ENCODE results near the gene SLC39A2.
"Not testable (repeated sequence)": the region's sequence is repeated elsewhere in the genome, so short reads cannot be mapped to it uniquely, and the experiment has no call there.

Gene SLC39A2

GRCh38 chr14:20982646-20983369, 16.3 kb upstream of the SLC39A2 start:
- H3K4me3 ChIP-seq (ENCODE audit: control insufficient read depth in 1 of 7, extremely low read depth in 1 of 7, insufficient read depth in 4 of 7, low read depth in 2 of 7, low read length in 6 of 7) = no peak overlapping the region
- ChIA-PET CTCF (interaction anchor here (0.6 to 4.9 kb wide), 7 partner anchors 11 to 123 kb away, joined by 3 to 32 read pairs (median 4); no protein-coding TSS in a partner anchor), POLR2A (no interaction called here)
- no peaks in the 10 kb centered on the region for H3K36me3 ChIP-seq (ENCODE audit: control insufficient read depth in 4 of 4, insufficient read depth in 4 of 4, low read length in 3 of 4)
- WGBS (ENCODE audit: insufficient coverage) = no CpG with 5 or more reads among the region's 2 CpGs
- peaks cover 0 to 2% (median 0%) of the 10 kb centered on the region in 4 experiments for H3K4me1 ChIP-seq (ENCODE audit: control extremely low read depth in 1 of 4, control insufficient read depth in 4 of 4, insufficient read depth in 4 of 4, low read length in 3 of 4)
- no peaks in the 10 kb centered on the region for H3K9me3 ChIP-seq (ENCODE audit: control extremely low read depth in 1 of 5, control insufficient read depth in 4 of 5, insufficient read depth in 2 of 5, low read depth in 1 of 5, low read length in 4 of 5)
- H3K27ac ChIP-seq (ENCODE audit: insufficient read depth in 1 of 2, low read depth in 1 of 2, low read length in 2 of 2, poor library complexity in 1 of 2, severe bottlenecking in 2 of 2) = no peak overlapping the region
- no peak for DNase-seq
- no peaks in the 10 kb centered on the region for H3K27me3 ChIP-seq (replicated peaks in 2 of 5; ENCODE audit: control insufficient read depth in 4 of 5, insufficient read depth in 5 of 5, low read length in 4 of 5)

- H3K4me3 ChIP-seq (ENCODE audit: control insufficient read depth in 1 of 7, extremely low read depth in 1 of 7, insufficient read depth in 4 of 7, low read depth in 2 of 7, low read length in 6 of 7); H3K27ac ChIP-seq (ENCODE audit: insufficient read depth in 1 of 2, low read depth in 1 of 2, low read length in 2 of 2, poor library complexity in 1 of 2, severe bottlenecking in 2 of 2); H3K27me3 ChIP-seq (replicated peaks in 2 of 5; ENCODE audit: control insufficient read depth in 4 of 5, insufficient read depth in 5 of 5, low read length in 4 of 5); DNase-seq; POLR2A ChIA-PET; H3K36me3 ChIP-seq (ENCODE audit: control insufficient read depth in 4 of 4, insufficient read depth in 4 of 4, low read length in 3 of 4); H3K9me3 ChIP-seq (ENCODE audit: control extremely low read depth in 1 of 5, control insufficient read depth in 4 of 5, insufficient read depth in 2 of 5, low read depth in 1 of 5, low read length in 4 of 5): not testable (repeated sequence)
- CTCF ChIA-PET = interaction anchor here (1.0 to 1.3 kb wide), 3 partner anchors 12 to 227 kb away, joined by 3 read pairs; no protein-coding TSS in a partner anchor
- WGBS (ENCODE audit: insufficient coverage) = 98% methylated on average over 4 of the region's 4 CpGs
- H3K4me1 ChIP-seq (ENCODE audit: control extremely low read depth in 1 of 4, control insufficient read depth in 4 of 4, insufficient read depth in 4 of 4, low read length in 3 of 4) = peaks cover 0 to 16% (median 13%) of the 10 kb centered on the region in 4 experiments
These were observed 13.4 kb upstream of the SLC39A2 start for GRCh38 chr14:20985650-20986049.

- Histone ChIP-seq H3K9me3 (ENCODE audit: control extremely low read depth in 1 of 5, control insufficient read depth in 4 of 5, insufficient read depth in 2 of 5, low read depth in 1 of 5, low read length in 4 of 5) (no peaks in the 10 kb centered on the region), H3K27ac (ENCODE audit: insufficient read depth in 1 of 2, low read depth in 1 of 2, low read length in 2 of 2, poor library complexity in 1 of 2, severe bottlenecking in 2 of 2) (no peak overlapping the region), H3K4me1 (ENCODE audit: control extremely low read depth in 1 of 4, control insufficient read depth in 4 of 4, insufficient read depth in 4 of 4, low read length in 3 of 4) (peaks cover 0 to 26% (median 20%) of the 10 kb centered on the region in 4 experiments), H3K27me3 (replicated peaks in 2 of 5; ENCODE audit: control insufficient read depth in 4 of 5, insufficient read depth in 5 of 5, low read length in 4 of 5) (no peaks in the 10 kb centered on the region), H3K4me3 (ENCODE audit: control insufficient read depth in 1 of 7, extremely low read depth in 1 of 7, insufficient read depth in 4 of 7, low read depth in 2 of 7, low read length in 6 of 7) (no peak overlapping the region), H3K36me3 (ENCODE audit: control insufficient read depth in 4 of 4, insufficient read depth in 4 of 4, low read length in 3 of 4) (peaks cover 0 to 3% (median under 1%) of the 10 kb centered on the region in 4 experiments)
- CTCF ChIA-PET = interaction anchor here (0.7 to 1.8 kb wide), 3 partner anchors 10 to 28 kb away, joined by 3 to 6 read pairs (median 3); no protein-coding TSS in a partner anchor
- 90% methylated on average over 2 of the region's 2 CpGs for WGBS (ENCODE audit: insufficient coverage)
- POLR2A ChIA-PET = no interaction called here
- peak in 1 of 3 donors; percentile 13 for DNase-seq
These were observed 12.3 kb upstream of the SLC39A2 start for GRCh38 chr14:20986811-20987210.

- H3K4me3 ChIP-seq (ENCODE audit: control insufficient read depth in 1 of 7, extremely low read depth in 1 of 7, insufficient read depth in 4 of 7, low read depth in 2 of 7, low read length in 6 of 7) = peak overlapping the region in 6 of 7 experiments; percentile 3 to 99 (median 88)
- 80% methylated on average over 8 of the region's 15 CpGs for WGBS (ENCODE audit: insufficient coverage)
- H3K9me3 ChIP-seq (ENCODE audit: control extremely low read depth in 1 of 5, control insufficient read depth in 4 of 5, insufficient read depth in 2 of 5, low read depth in 1 of 5, low read length in 4 of 5) = no peaks in the 10 kb centered on the region
- H3K36me3 ChIP-seq (ENCODE audit: control insufficient read depth in 4 of 4, insufficient read depth in 4 of 4, low read length in 3 of 4) = peaks cover 7 to 21% (median 13%) of the 10 kb centered on the region in 4 experiments
- DNase-seq = peak in 2 of 3 donors; percentile 36 to 40
- POLR2A ChIA-PET = no interaction called here
- no peaks in the 10 kb centered on the region for H3K27me3 ChIP-seq (replicated peaks in 2 of 5; ENCODE audit: control insufficient read depth in 4 of 5, insufficient read depth in 5 of 5, low read length in 4 of 5)
- peak overlapping the region in 1 of 2 experiments; percentile 78 for H3K27ac ChIP-seq (ENCODE audit: insufficient read depth in 1 of 2, low read depth in 1 of 2, low read length in 2 of 2, poor library complexity in 1 of 2, severe bottlenecking in 2 of 2)
- CTCF ChIA-PET = interaction anchor here (0.6 to 1.9 kb wide), 10 partner anchors 8 to 231 kb away, joined by 3 to 7 read pairs (median 4); partner anchors contain the start of gene SLC39A2
- H3K4me1 ChIP-seq (ENCODE audit: control extremely low read depth in 1 of 4, control insufficient read depth in 4 of 4, insufficient read depth in 4 of 4, low read length in 3 of 4) = peaks cover 0 to 27% (median 20%) of the 10 kb centered on the region in 4 experiments
These were observed 10.2 kb upstream of the SLC39A2 start for GRCh38 chr14:20988717-20989470.

GRCh38 chr14:20989471-20989786, 9.7 kb upstream of the SLC39A2 start:
- ChIA-PET POLR2A (no interaction called here), CTCF (interaction anchor here (0.9 to 1.9 kb wide), 6 partner anchors 9 to 232 kb away, joined by 3 to 7 read pairs (median 4); partner anchors contain the start of gene SLC39A2)
- H3K4me3 ChIP-seq (ENCODE audit: control insufficient read depth in 1 of 7, extremely low read depth in 1 of 7, insufficient read depth in 4 of 7, low read depth in 2 of 7, low read length in 6 of 7) = peak overlapping the region in 6 of 7 experiments; percentile 84 to 99 (median 94)

GRCh38 chr14:20989787-20990600, 9.1 kb upstream of the SLC39A2 start, which contains the start of gene METTL17:
TSS of gene METTL17 (plus strand) at chr14:20989980. CDS start at chr14:20990003, 23 bp downstream.
- DNase-seq = peak; percentile 91 to 94 (median 93)
- H3K4me3 ChIP-seq (ENCODE audit: control insufficient read depth in 1 of 7, extremely low read depth in 1 of 7, insufficient read depth in 4 of 7, low read depth in 2 of 7, low read length in 6 of 7) = peak within 1 kb of the TSS; percentile 84 to 99 (median 93)
- H3K27ac ChIP-seq (ENCODE audit: insufficient read depth in 1 of 2, low read depth in 1 of 2, low read length in 2 of 2, poor library complexity in 1 of 2, severe bottlenecking in 2 of 2) = peak within 1 kb of the TSS; percentile 33 to 78
- peaks cover 12 to 32% (median 21%) of the 10 kb centered on the region in 4 experiments for H3K36me3 ChIP-seq (ENCODE audit: control insufficient read depth in 4 of 4, insufficient read depth in 4 of 4, low read length in 3 of 4)
- 0% methylated on average over 40 of the region's 42 CpGs for WGBS (ENCODE audit: insufficient coverage)
- no peaks in the 10 kb centered on the region for H3K9me3 ChIP-seq (ENCODE audit: control extremely low read depth in 1 of 5, control insufficient read depth in 4 of 5, insufficient read depth in 2 of 5, low read depth in 1 of 5, low read length in 4 of 5)
- ChIA-PET CTCF (interaction anchor here (1.0 to 2.4 kb wide), 7 partner anchors 9 to 51 kb away, joined by 3 to 7 read pairs (median 4); partner anchors contain the start of gene SLC39A2), POLR2A (no interaction called here)
- H3K4me1 ChIP-seq (ENCODE audit: control extremely low read depth in 1 of 4, control insufficient read depth in 4 of 4, insufficient read depth in 4 of 4, low read length in 3 of 4) = peaks cover 0 to 27% (median 20%) of the 10 kb centered on the region in 4 experiments
- no peaks in the 10 kb centered on the region for H3K27me3 ChIP-seq (replicated peaks in 2 of 5; ENCODE audit: control insufficient read depth in 4 of 5, insufficient read depth in 5 of 5, low read length in 4 of 5)

More at GRCh38 chr14:20989471-20989786, 9.7 kb upstream of the SLC39A2 start:
- Histone ChIP-seq H3K9me3 (ENCODE audit: control extremely low read depth in 1 of 5, control insufficient read depth in 4 of 5, insufficient read depth in 2 of 5, low read depth in 1 of 5, low read length in 4 of 5) (no peaks in the 10 kb centered on the region), H3K27ac (ENCODE audit: insufficient read depth in 1 of 2, low read depth in 1 of 2, low read length in 2 of 2, poor library complexity in 1 of 2, severe bottlenecking in 2 of 2) (peak overlapping the region in 1 of 2 experiments; percentile 78), H3K27me3 (replicated peaks in 2 of 5; ENCODE audit: control insufficient read depth in 4 of 5, insufficient read depth in 5 of 5, low read length in 4 of 5) (no peaks in the 10 kb centered on the region), H3K36me3 (ENCODE audit: control insufficient read depth in 4 of 4, insufficient read depth in 4 of 4, low read length in 3 of 4) (peaks cover 7 to 26% (median 15%) of the 10 kb centered on the region in 4 experiments), H3K4me1 (ENCODE audit: control extremely low read depth in 1 of 4, control insufficient read depth in 4 of 4, insufficient read depth in 4 of 4, low read length in 3 of 4) (peaks cover 0 to 27% (median 20%) of the 10 kb centered on the region in 4 experiments)
- no peak for DNase-seq
- 14% methylated on average over 2 of the region's 11 CpGs for WGBS (ENCODE audit: insufficient coverage)
